ENCODE measurements around the gene KIF26B.

The KIF26B gene

GRCh38 chr1:245363461-245364200 is 208.8 kb downstream of the KIF26B start:
- in situ Hi-C loops (cut with HindIII; ENCODE audit: low pct_unique_long_range_greater_than_20kb, low sequenced_read_pairs): no loop called here
- no peak for TF ChIP-seq JUND (IDR thresholded peaks at IDR 0.05; ENCODE audit: low read depth)
- DNase-seq (ENCODE audit: low read depth in 1 of 2, low spot score in 1 of 2): peak in 1 of 2 experiments; percentile 27

GRCh38 chr1:245365095-245366020 is 210.6 kb downstream of the KIF26B start:
- no peak for TF ChIP-seq JUND (IDR thresholded peaks at IDR 0.05; ENCODE audit: low read depth)
- in situ Hi-C loops (cut with HindIII; ENCODE audit: low pct_unique_long_range_greater_than_20kb, low sequenced_read_pairs): no loop called here
- no peak for DNase-seq (ENCODE audit: low read depth in 1 of 2, low spot score in 1 of 2)

DNA sequence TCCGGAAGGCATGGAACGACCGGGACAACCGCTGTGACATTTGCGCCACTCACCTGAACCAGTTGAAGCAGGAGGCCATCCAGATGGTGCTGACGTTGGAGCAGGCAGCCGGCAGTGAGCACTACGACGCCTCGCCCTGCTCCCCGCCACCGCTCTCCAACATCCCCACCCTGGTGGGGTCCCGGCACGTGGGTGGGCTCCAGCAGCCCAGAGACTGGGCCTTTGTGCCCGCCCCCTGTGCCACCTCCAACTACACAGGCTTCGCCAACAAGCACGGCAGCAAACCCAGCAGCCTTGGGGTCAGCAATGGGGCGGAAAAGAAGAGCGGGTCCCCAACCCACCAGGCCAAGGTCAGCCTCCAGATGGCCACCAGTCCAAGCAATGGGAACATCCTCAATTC is 212.1 kb downstream of the KIF26B start:
- no peak for TF ChIP-seq JUND (IDR thresholded peaks at IDR 0.05; ENCODE audit: low read depth)
- DNase-seq (ENCODE audit: low read depth in 1 of 2, low spot score in 1 of 2): no peak
- in situ Hi-C loops (cut with HindIII; ENCODE audit: low pct_unique_long_range_greater_than_20kb, low sequenced_read_pairs): no loop called here

- no peak for DNase-seq (ENCODE audit: low read depth in 1 of 2, low spot score in 1 of 2)
- no peak for TF ChIP-seq JUND (IDR thresholded peaks at IDR 0.05; ENCODE audit: low read depth)
- in situ Hi-C loops (cut with HindIII; ENCODE audit: low pct_unique_long_range_greater_than_20kb, low sequenced_read_pairs): no loop called here
These were observed 215.5 kb downstream of the KIF26B start for GRCh38 chr1:245370175-245370825.

- in situ Hi-C loops (cut with HindIII; ENCODE audit: low pct_unique_long_range_greater_than_20kb, low sequenced_read_pairs): no loop called here
- TF ChIP-seq JUND (IDR thresholded peaks at IDR 0.05; ENCODE audit: low read depth): no peak
- no peak for DNase-seq (ENCODE audit: low read depth in 1 of 2, low spot score in 1 of 2)
These were observed 216.3 kb downstream of the KIF26B start for GRCh38 chr1:245370905-245371581.

GRCh38 chr1:245373131-245373530 is 218.3 kb downstream of the KIF26B start:
- no peak for TF ChIP-seq JUND (IDR thresholded peaks at IDR 0.05; ENCODE audit: low read depth)
- no peak for DNase-seq (ENCODE audit: low read depth in 1 of 2, low spot score in 1 of 2)
- in situ Hi-C loops (cut with HindIII; ENCODE audit: low pct_unique_long_range_greater_than_20kb, low sequenced_read_pairs): no loop called here

GRCh38 chr1:245375789-245376460 is 221.1 kb downstream of the KIF26B start:
- DNase-seq (ENCODE audit: low read depth in 1 of 2, low spot score in 1 of 2): no peak
- no peak for TF ChIP-seq JUND (IDR thresholded peaks at IDR 0.05; ENCODE audit: low read depth)
- in situ Hi-C loops (cut with HindIII; ENCODE audit: low pct_unique_long_range_greater_than_20kb, low sequenced_read_pairs): no loop called here

- TF ChIP-seq JUND (IDR thresholded peaks at IDR 0.05; ENCODE audit: low read depth): no peak
- in situ Hi-C loops (cut with HindIII; ENCODE audit: low pct_unique_long_range_greater_than_20kb, low sequenced_read_pairs): no loop called here
- no peak for DNase-seq (ENCODE audit: low read depth in 1 of 2, low spot score in 1 of 2)
These were observed 223.1 kb downstream of the KIF26B start for GRCh38 chr1:245377854-245378253.

DNA sequence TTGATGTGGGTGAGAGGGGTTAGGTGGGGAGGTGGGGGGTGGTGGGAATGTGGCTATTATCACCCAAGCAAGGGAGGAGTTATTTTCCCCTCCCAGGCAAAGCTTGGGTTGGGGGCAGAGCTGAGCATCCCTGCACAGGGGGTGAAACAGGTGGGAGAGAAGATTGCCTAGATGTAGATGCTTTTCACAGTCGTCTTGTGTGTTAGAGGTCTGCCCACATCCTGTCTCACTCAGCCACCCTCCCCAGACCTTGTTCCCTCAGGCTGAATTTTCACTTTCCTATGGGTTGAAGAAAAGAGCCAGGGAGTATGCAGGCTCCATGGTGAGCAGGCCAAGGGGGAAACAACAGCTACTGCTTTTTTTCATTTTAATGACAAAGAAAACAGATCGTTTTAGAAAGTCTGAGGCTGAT is 223.5 kb downstream of the KIF26B start:
- TF ChIP-seq JUND (IDR thresholded peaks at IDR 0.05; ENCODE audit: low read depth): no peak
- no peak for DNase-seq (ENCODE audit: low read depth in 1 of 2, low spot score in 1 of 2)
- in situ Hi-C loops (cut with HindIII; ENCODE audit: low pct_unique_long_range_greater_than_20kb, low sequenced_read_pairs): no loop called here

DNA sequence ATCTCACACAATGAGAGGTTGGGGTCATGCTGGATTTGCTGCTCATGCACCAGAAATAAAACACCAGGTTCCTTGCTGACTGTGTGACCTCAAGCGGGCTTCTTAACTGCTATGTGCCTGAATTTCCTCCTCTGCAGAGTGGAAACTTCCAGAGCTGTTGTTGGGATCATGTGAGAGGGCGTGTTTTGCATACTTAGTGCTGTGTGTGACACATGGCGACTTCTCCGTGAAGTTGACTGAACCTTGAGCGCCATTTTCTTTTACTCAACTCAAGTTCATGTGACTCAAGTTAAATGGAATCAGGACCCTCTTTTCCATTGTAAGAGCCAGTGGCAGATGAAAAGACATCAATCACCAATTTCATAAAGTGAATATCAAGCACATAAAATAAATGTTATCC is 224.0 kb downstream of the KIF26B start:
- no peak for TF ChIP-seq JUND (IDR thresholded peaks at IDR 0.05; ENCODE audit: low read depth)
- no peak for DNase-seq (ENCODE audit: low read depth in 1 of 2, low spot score in 1 of 2)
- in situ Hi-C loops (cut with HindIII; ENCODE audit: low pct_unique_long_range_greater_than_20kb, low sequenced_read_pairs): no loop called here

GRCh38 chr1:245380790-245381535 is 226.2 kb downstream of the KIF26B start:
- no peak for DNase-seq (ENCODE audit: low read depth in 1 of 2, low spot score in 1 of 2)
- in situ Hi-C loops (cut with HindIII; ENCODE audit: low pct_unique_long_range_greater_than_20kb, low sequenced_read_pairs): no loop called here
- no peak for TF ChIP-seq JUND (IDR thresholded peaks at IDR 0.05; ENCODE audit: low read depth)
